C4-2B (cell line): Measurements from ENCODE around the gene PCDHGC5.

Source experiments
- ZFX ChIP-seq: fragments of 450-650 bp; IDR thresholded peaks from 2 replicates; pipeline ENCODE4 v1.6.1; 2017
- TF ChIP-seq, protein P1 (sequence below): fragments of 450-650 bp; conservative IDR thresholded peaks from 2 replicates; pipeline ENCODE4 v1.5.1; 2017; ENCODE audit warnings: mild to moderate bottlenecking

DNA sequence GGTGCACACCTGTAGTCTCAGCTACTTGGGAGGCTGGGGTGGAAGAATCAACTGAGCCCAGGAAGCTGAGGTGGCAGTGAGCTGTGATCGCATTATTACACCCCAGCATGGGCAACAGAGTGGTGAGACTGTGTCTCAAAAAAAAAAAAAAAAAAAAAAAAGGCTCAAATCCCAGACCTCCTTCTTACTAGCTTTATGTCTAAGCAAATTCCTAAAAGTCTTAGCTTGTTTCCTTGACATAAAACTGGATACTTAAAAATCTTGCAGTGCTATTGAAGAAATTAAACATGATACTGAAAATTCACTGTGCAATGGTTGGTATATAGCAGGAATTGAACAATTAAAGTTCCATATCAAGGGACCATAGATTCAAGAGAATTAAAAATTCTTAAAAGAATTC lies 45.0 kb downstream of the PCDHGC5 start:
- TF ChIP-seq, protein P1, sequence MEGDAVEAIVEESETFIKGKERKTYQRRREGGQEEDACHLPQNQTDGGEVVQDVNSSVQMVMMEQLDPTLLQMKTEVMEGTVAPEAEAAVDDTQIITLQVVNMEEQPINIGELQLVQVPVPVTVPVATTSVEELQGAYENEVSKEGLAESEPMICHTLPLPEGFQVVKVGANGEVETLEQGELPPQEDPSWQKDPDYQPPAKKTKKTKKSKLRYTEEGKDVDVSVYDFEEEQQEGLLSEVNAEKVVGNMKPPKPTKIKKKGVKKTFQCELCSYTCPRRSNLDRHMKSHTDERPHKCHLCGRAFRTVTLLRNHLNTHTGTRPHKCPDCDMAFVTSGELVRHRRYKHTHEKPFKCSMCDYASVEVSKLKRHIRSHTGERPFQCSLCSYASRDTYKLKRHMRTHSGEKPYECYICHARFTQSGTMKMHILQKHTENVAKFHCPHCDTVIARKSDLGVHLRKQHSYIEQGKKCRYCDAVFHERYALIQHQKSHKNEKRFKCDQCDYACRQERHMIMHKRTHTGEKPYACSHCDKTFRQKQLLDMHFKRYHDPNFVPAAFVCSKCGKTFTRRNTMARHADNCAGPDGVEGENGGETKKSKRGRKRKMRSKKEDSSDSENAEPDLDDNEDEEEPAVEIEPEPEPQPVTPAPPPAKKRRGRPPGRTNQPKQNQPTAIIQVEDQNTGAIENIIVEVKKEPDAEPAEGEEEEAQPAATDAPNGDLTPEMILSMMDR = no peak
- no peak for TF ChIP-seq ZFX
